ENCODE measurements around the gene CLIP3.
"Not testable (repeated sequence)": the region's sequence is repeated elsewhere in the genome, so short reads cannot be mapped to it uniquely, and the experiment has no call there.

CLIP3 gene

DNA sequence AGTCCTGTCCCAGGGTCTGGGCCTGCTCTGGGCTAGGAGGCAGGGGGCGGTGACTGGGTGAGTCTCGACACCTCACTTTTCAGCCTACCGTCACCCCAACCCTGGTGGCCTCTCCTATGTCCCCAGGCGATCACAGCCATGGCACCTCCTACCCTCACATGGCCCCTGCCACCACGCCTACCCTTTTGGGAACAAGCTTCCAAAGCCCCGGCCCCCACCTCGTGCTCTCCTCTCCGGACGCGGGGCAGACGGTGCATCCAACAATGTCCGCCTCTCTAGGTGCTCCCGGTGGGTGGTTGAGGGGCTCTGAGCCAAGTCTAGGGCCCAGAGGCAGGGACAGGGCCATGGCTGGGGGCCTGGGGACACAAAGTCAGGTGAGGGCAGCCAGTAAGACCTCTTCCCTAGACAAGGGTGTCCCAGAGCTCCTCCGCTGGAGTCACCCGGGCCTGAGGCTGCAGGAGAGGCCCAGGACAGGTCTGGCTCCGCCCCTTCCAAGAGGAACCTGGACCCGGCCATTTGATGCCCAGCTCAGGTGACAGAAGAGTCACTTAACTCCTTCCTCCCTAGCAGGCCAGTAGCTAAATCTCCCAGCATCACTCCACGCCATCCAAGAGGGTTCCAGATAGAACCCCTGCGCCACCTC lies 24.2 kb downstream of the CLIP3 start, which contains the start of gene SYNE4:
Gene SYNE4 (minus strand): TSS at position 478 of the 643 bp plus-strand sequence. CDS start 132 bp downstream, at position 346.
- DNase-seq (ENCODE audit: low spot score) = no peak

- DNase-seq (ENCODE audit: low spot score) = no peak
Observed at GRCh38 chr19:36006955-36007354, 25.7 kb downstream of the CLIP3 start.

GRCh38 chr19:36003284-36003683 lies 29.4 kb downstream of the CLIP3 start:
- DNase-seq (ENCODE audit: low spot score) = no peak

- DNase-seq (ENCODE audit: low spot score) = no peak
Observed at GRCh38 chr19:36001605-36002004, 31.1 kb downstream of the CLIP3 start.

DNA sequence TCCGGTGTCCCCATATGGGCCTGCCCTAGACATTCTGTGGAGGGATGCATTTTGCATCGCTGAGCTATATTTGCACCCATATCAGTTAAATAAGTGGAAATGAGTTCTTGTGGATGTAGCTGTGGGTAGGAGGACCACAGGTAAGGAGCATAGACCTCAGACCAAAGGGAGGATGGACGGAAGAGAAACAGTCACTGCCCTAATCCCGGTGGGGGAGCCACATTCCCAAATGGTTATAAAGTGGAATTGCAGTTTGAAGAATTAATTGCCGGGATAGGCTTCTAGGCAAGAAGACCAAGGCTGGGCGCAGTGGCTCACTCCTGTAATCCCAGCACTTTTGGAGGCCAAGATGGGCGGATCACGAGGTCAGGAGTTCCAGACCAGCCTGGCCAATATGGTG lies 35.9 kb downstream of the CLIP3 start:
- no peak for DNase-seq (ENCODE audit: low spot score)

GRCh38 chr19:35995048-35995993 lies 37.4 kb downstream of the CLIP3 start, which contains the start of gene SDHAF1:
SDHAF1 (plus strand) TSS chr19:35995188; CDS start chr19:35995275, 87 bp downstream.
- peak; percentile 93 for DNase-seq (ENCODE audit: low spot score)

DNA sequence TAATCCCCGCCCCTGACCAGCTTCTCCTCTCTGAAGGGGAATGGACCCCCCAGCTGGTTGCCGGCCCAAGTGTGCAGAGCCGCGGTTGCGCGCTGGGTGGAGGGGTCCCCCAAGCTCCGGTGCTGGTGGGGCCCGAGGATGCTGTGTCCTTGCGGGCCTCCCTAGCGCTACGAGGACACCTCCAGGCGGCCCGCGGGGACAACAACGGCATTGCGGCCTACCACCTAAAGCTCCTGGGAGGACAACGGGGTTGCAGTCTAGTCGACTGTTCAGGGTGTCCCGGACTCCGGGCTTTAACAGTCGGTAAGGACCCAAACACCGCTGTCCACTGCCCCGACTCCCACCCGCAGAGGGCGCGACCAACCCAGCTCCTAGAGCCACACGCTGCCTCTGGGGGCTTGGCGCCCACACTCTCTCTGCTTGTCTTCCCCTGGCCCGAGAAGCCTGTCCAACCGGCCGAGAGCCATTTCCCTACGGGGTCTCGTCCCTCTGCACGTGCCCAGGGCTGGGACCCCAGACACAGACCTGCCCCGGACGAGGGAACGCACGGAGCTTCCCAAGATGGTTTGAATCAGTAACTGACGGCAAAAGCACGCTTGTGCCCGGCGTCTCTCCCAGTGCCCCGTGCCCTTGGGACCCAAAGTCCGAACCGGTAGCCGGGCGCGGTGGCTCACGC lies 38.6 kb downstream of the CLIP3 start:
- no peak for DNase-seq (ENCODE audit: low spot score)

DNA sequence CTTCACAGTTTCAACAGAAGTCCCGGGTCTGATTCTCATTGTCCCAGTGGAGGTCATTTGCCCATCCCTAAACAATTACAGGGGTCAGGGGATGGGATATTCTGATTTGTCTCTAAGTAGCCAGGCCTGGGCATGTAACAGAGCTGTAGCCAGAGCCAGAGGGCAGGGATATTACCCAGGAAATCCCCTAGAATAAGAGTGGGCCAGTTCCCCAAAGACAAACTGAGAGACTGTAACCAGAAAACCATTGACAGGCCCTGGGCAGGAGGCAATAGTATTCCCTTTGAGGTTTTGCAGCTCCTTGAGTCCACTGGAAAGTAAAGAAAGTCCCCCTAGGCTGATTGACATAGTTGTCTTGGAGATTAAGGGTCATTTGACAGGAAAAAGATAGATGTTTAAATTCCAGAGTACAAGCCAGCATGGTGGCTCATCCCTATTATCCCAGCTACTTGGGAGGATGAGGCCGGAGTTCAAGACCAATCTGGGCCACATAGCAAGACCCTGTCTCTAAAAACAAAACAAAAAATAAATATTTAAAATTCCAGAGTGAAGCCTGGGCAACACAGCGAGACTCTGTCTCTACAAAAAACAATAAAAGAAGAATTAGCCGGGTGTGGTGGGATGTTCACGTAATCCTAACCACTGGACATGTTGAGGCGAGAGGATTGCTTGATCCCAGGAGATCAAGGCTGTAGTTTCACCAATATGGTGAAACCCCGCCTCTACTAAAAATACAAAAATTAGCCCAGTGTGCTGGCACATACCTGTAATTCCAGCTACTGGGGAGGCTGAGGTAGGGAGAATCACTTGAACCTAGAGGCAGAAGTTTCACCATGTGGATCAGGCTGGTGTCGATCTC lies 39.5 kb downstream of the CLIP3 start:
- no peak for DNase-seq (ENCODE audit: low spot score)

DNA sequence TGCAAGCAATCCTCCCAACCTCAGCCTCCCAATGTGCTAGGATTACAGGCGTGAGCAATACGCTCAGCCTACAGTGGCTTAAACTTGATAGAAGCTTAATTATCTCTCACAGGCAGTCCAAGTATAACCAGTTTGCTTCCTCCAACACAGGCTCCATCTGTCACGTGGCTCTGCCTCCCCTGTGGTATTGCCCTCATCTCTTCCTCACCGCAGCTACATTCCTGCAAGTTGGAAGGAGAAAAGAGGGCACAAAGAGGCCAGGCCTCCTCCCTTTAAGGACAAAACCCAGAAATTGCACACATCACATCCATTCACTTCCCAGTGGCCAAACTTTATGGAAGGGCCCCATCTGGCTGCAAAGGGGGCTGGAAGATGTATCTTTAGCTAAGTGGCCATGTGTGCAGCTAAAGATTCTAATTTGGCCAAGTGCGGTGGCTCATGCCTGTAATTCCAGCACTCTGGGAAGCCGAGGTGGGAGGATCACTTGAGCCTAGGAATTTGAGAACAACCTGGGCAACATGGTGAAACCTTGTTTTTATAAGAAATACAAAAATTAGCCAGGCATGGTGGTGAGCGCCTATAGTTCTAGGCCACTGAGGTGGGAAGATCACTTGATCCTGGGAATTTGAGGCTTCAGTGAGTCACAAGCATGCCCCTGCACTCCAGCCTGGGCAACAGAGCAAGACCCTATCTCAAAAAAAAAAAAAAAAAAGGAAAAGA lies 40.8 kb downstream of the CLIP3 start:
- no peak for DNase-seq (ENCODE audit: low spot score)

- DNase-seq (ENCODE audit: low spot score) = no peak
Observed at GRCh38 chr19:35990771-35991730, 41.6 kb downstream of the CLIP3 start.

DNA sequence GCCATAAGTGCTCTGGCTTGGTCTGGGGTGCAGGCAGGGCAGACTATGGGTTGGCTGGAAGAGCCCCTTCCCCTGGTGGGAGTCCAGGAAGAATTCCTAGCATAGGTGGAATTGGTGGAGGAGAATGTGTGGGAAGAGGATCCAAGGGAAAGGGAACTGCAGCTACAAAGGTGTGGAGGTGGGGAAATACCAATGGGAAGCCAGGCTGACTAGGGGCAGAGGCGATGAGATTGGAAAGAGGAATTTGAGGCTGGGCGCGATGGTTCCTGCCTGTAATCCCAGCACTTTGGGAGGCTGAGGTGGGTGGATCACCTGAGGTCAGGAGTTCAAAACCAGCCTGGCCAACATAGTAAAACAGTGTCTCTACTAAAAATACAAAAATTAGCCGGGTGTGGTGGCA lies 42.5 kb downstream of the CLIP3 start:
- no peak for DNase-seq (ENCODE audit: low spot score)

GRCh38 chr19:35988824-35989223 lies 43.8 kb downstream of the CLIP3 start:
- no peak for DNase-seq (ENCODE audit: low spot score)

DNA sequence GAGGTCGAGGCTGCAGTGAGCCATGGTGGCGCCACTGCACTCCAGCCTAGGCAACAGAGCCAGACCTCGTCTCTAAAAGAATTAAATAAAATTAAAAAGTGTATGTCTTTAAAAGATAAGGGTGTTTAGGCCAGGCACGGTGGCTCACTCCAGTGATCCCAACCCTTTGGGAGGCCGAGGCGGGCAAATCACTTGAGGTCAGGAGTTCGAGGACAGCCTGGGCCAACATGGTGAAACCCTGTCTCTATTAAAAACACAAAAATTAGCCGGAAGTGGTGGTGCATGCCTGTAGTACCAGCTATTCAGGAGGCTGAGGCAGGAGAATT lies 45.1 kb downstream of the CLIP3 start:
- DNase-seq (ENCODE audit: low spot score) = no peak

- no peak for DNase-seq (ENCODE audit: low spot score)
Observed at GRCh38 chr19:35986664-35987570, 45.8 kb downstream of the CLIP3 start.

DNA sequence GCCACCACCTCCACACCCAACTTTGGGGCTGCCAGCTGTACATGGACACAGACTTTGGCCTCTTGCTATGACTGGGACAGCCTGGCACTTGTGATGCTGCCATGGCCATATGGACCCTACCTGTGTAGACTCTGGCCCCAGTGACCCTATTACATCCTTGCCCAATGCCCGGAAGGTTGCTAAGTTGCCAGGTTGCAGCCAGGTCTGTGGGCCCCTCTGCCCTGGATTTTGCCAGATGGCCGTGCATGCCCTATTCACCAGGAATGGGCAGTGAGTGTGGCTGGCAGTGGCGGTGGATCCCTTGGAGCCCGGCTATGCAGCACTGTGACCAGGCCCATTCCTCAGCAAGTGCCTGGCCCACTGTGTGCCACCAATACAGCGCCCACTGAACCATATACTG lies 46.6 kb downstream of the CLIP3 start:
- DNase-seq (ENCODE audit: low spot score) = no peak

DNA sequence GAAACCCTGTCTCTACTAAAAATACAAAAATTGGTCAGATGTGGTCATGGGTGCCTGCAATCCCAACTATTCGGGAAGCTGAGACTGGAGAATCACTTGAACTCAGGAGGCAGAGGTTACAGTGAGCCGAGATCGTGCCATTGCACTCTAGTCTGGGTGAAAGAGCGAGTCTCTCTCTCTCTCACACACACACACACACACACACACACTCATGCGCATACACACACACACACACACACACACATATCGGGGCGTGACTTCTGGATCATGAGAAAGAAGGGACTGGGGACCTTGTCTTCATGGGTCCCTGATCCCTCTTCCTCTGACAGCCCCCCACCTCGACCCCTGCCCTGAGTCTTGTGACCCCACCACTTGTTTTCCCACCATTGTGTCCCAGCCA lies 49.5 kb downstream of the CLIP3 start:
- no peak for DNase-seq (ENCODE audit: low spot score)

DNA sequence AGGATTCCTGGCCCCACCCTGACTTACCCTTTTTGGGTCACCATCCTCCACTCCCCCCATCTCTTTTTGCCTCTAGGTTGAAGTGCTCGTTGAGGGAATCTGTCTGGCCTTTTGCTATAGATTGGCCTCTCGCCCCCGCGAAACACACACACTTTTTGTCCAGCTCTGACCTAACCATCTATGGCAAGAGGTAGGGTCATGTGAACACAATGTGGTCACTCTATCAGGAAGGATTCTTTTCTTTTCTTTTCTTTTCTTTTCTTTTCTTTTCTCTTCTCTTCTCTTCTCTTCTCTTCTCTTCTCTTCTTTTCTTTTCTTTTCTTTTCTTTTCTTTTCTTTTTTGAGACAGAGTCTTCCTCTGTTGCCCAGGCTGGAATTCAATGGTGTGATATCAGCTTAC lies 51.7 kb downstream of the CLIP3 start:
- DNase-seq (ENCODE audit: low spot score) = not testable (repeated sequence)

- DNase-seq (ENCODE audit: low spot score) = no peak
Observed at GRCh38 chr19:35978832-35979365, 53.8 kb downstream of the CLIP3 start.

DNA sequence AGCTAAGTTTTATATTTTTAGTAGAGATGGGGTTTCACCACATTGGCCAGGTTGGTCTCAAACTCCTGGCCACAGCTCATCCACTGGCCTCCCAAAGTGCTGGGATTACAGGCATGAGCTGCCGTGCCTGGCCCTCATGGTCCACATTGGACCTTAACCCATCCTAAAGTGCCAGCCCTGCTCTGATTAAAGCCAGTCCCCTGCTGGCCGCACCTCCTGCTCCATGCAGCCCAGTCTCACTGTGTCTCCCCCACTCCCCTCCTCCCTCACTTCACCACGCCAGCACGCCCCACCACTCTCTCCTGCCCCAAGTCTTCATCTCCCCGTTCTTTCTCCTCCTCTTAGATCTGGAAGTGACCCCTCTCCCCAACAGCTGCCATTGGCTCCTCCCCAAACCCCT lies 54.4 kb downstream of the CLIP3 start:
- DNase-seq (ENCODE audit: low spot score) = no peak

All from hematopoietic multipotent progenitor cell treated with erythropoietin and hydrocortisone succinate and interleukin-3 and kit ligand, for 17 days (in vitro differentiated cells).